Endometrium (tissue), 2 donors: ENCODE data around the gene DBNDD1.

ENCODE experiments used
- FAIRE-seq: peaks from 2 replicates; lab custom pipeline; 2012; peaks lifted over from hg19 to GRCh38; lab: Jason Lieb, UNC
- donor health status: control.
- donor health status: control.

DBNDD1 gene

DNA sequence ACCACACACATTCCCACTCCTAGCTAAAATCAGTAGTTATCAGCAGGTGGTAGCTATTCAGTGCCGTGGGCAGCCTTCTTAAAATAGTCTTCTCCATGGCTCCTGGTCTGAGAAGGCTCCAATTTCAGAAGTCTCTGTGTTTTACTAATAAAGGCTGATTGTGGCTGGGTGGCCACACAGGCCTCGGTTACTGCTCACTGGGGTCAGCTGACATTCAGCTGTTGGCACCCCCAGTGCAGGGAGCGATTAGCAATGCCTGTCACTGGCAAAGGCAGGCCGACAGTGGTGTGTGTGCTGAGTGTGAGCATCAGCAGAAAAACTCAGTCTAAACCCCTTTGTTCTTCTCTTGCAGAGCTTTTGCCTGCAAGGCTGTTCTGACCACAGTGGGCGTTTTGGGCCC lies 16.6 kb upstream of the DBNDD1 start:
- no peak for FAIRE-seq

DNA sequence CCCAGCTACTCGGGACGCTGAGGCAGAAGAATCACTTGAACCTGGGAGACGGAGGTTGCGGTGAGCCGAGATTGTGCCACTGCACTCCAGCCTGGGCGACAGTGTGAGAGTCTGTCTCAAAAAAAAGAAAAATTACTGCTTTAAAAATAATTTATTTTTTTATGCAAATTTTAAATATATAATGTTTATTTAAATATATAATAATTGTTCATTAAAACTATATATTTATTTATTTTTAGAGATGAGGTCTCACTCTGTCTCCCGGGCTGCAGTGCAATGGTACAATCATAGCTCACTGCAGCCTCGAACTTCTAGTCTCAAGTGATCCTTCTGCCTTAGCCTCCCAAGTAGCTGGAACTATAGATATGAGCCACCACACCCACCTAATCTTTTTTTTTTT lies 15.2 kb upstream of the DBNDD1 start:
- no peak for FAIRE-seq

DNA sequence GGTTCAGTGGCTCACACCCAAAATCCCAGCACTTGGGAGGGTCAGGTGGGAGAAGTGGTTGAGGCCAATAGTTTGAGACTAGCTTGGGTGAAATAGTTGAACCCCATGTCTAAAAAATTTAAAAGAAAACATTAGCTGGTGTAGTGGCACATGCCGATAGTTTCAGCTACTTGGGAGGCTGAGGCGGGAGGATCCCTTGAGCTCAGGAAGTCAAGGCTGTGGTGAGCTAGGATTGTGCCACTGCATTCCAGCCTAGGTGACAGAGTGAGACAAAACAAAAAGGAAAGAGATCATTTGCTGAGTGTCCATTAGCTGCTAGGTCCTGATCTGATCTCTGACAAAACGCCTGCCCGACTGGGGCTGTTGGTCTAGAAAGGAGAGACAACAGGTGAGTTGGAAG lies 14.1 kb upstream of the DBNDD1 start:
- no peak for FAIRE-seq

- no peak for FAIRE-seq
Observed at GRCh38 chr16:90032674-90033331, 13.5 kb upstream of the DBNDD1 start.

GRCh38 chr16:90031931-90032673 lies 12.8 kb upstream of the DBNDD1 start:
- FAIRE-seq = no peak

DNA sequence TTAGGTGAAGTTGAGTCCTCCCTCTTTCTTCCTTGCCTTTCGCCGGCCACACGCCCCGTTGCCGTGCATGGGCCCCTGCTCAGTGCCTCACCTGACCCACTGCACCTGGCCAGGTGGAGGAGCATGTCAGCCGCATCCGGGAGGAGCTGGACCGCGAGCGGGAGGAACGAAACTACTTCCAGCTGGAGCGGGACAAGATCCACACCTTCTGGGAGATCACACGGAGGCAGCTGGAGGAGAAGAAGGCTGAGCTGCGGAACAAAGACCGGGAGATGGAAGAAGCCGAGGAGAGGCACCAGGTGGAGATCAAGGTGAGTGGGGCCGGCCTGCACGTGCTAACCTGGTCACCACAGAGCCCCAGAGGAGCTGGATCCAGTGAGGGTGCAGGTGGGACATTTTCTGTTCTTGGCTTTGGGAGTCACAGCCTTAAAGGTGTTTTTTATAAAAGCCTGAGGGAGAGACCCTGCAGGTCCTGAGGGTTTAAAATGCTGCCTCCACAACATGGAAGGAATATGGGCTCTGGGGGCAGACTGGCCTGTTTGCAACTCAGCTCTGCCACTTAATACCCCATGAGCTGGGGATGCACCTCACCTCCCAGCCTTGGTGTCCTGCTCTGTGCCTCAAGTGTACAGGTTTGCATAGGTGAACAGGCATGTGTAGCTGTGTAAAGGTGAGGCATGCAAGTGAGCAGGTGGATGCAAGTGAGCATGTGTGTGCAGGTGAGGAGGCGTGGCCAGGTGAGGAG lies 12.1 kb upstream of the DBNDD1 start:
- no peak for FAIRE-seq

GRCh38 chr16:90028985-90029384 lies 9.7 kb upstream of the DBNDD1 start:
- FAIRE-seq = no peak

- FAIRE-seq = no peak
Observed at GRCh38 chr16:90027611-90028010, 8.4 kb upstream of the DBNDD1 start.

DNA sequence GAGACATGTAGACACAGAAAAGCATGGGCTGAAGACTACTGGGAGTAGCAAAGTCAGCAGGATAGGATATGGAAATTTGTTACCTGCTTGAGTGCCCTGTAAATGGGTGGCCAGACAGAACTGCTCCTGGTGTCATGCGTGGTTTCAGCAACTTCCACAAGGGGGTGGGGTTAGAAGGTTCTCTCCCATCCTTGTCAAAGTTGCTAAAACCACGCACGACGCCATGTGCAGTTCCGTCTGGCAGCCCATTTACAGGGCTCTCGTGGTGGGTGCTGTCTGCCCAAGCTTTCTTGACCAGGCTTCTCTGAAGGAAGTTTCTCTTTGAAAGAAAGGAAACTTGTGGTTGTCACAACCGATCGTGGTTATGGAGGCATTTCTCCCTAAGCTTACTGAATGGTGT lies 6.9 kb upstream of the DBNDD1 start:
- no peak for FAIRE-seq

GRCh38 chr16:90023078-90023447 lies 3.8 kb upstream of the DBNDD1 start:
- no peak for FAIRE-seq

GRCh38 chr16:90022209-90023077 lies 3.2 kb upstream of the DBNDD1 start:
- FAIRE-seq = no peak

DNA sequence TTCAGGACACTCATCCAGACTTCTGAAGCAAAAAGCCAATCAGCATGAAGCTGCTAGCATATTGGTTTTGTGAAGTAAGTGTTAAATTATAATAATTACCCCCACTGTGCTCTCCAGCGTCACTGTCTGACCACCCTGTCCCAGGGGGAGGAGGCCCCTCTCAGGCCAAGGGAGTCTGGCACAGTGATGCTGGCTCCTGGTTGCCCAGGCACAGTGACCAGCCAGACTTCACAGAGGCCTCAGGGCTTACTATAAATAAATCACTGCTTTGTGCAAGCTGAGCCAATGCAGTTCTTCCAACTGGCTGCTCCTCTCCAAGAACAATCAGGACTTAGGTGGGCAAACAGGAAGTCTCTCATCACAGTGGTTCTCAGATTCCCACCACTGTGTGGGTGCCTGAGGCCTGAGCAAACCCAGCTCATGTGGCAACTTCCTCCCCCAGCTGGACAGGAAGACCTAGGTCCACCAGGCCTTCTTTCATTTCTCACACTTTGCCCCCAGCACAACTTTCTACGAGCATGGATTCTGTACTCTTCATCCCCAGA lies 1.7 kb upstream of the DBNDD1 start:
- FAIRE-seq = no peak

DNA sequence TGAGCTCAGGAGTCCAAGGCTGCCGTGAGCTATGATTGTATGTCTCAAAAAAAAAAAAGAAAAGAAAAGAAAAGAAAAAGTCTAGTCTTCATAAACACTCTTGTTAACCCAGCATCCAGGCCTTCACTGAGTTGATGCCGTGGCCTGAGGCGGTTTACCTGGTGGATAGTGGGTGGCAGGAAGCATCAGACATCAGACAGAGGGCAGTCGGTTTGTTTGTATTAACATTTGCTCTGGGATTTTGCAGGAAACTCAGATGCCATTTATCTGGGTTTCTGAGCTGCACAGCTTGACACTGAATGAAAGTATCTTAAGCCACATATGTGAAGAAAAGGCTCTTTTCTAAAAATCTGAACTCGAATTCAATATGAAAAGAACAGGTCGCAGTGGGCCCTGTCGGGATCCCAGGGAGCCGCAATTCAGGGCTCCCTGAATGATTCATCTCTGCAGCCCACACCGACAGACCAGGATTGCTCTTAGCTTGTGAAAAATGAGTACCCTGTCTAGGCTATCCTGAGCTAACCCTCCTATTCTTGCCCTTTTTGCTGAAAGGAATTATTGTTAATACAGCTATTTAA lies 1.1 kb upstream of the DBNDD1 start:
- FAIRE-seq = no peak

- no peak for FAIRE-seq
Observed at GRCh38 chr16:90019543-90020259, 445 bp upstream of the DBNDD1 start.

- no peak for FAIRE-seq
Observed at GRCh38 chr16:90018297-90018651, 982 bp downstream of the DBNDD1 start.

DNA sequence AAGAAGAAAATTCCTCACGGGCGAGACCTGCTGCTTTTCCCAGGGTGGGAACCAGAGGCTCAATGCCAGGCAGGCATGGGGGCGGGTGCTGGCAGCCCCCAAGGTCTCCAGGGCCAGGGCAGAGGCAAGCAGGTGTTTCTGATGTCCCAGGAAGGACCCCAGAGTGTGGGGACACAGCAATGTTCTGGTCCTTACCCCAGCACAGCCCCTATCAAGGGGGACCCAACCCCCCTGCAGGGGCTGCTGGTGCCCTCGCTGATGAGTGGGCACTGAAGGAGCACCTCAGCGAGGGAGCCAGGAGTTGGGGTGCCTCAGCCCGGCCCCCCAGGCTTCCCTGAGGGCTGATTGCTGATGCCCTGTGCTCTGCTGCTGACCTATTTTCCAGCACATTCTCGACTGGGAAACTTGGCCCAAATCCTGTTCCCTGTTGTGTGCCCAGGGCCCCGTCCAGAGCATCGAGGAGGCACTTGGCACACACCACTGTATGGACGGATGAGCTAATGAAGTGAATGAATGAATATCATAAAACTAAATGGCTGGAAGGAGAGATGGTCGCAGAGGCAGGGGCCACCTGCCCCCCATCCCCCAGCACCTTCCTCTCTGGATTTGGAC lies 2.8 kb downstream of the DBNDD1 start:
- no peak for FAIRE-seq

GRCh38 chr16:90015586-90016338 lies 3.5 kb downstream of the DBNDD1 start:
- FAIRE-seq = no peak

DNA sequence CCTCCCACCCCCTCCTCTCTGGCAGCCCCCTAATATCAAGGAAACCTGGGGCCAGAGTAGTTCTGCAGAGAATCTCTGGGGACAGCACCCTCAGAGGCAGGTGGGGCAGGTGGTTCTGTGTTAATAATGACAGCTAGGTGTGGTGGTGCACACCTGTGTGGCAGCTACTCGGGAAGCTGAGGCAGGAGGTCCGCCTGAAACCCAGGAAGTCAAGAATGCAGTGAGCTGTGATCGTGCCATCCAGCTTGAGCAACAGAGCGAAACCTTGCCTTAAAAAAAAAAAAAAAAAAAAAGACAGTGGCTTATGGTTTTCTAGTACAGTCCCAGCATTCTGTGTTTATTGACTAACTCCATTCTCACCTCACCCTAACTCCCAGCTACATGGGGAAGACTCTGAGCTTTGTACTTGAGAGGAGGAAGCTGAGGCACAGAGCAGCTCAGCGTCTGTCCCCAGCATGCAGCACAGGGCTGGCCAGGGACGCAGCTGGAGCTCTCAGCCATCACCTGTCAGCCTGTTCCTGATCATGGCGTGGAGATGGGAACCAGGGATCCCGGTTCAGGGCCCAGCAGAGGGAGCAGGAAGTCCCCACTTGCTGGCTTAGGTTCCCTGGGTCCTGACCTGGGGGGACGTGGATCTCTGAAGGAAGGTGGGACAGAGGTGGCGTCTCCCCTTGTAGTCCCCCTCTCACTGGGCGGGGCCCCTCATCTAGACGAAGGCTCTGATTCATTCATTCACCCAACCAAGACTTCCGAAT lies 6.1 kb downstream of the DBNDD1 start:
- FAIRE-seq = no peak

GRCh38 chr16:90011908-90012501 lies 7.3 kb downstream of the DBNDD1 start:
- FAIRE-seq = no peak
